ENCODE measurements around the gene STAT4. TPM values are rescaled to one million over a fixed set of nuclear protein-coding genes. Genes with fewer than 3 reads are reported as not detected.

STAT4 gene
- polyA plus RNA-seq, 1 donor (not counting 4 experiments of a cell fraction or from before 2014, with no cell fraction given) = 2.0 TPM

DNA sequence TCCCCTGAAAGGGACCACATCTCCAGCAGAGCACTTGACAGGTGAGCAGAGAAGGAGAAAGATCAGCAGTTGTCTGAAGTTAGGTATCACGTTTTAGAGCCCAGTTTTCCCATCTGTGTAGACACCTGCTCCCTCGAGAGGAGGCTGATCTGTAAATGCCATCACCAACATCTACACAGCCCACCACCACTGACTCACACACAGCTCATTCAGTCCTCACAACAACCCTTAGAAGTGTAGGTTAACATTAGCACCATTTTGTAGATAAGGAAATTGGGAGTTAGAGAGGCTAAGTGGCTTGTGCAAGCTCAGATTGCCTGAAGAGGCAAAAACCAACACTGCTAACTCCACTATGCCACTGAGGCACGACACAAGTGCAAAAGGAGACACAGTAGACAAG lies 99.6 kb downstream of the STAT4 start:
- H3K27ac ChIP-seq (ENCODE audit: control insufficient read depth, insufficient read depth, low read length) = no peak overlapping the region
- H2AFZ ChIP-seq (ENCODE audit: control insufficient read depth, low read length) = no peak overlapping the region
- no peaks in the 10 kb centered on the region for H3K9me1 ChIP-seq (ENCODE audit: control insufficient read depth, extremely low read depth, insufficient read depth, low read length)
- no peaks in the 10 kb centered on the region for H4K20me1 ChIP-seq (ENCODE audit: control insufficient read depth, extremely low read depth, insufficient read depth, low read length)
- H3K79me2 ChIP-seq (ENCODE audit: control insufficient read depth, insufficient read depth, low read length) = no peaks in the 10 kb centered on the region
- DNase-seq (ENCODE audit: low read depth, low spot score) (no peak), FAIRE-seq (no peak)
- H3K4me2 ChIP-seq (ENCODE audit: control insufficient read depth, extremely low read depth, insufficient read depth, low read depth, low read length) = no peak overlapping the region
- H3K4me3 ChIP-seq (ENCODE audit: control insufficient read depth in 2 of 3, extremely low read depth in 1 of 3, insufficient read depth in 2 of 3, low read depth in 1 of 3, low read length in 3 of 3) = no peak overlapping the region
- no peaks in the 10 kb centered on the region for H3K9me3 ChIP-seq (ENCODE audit: control insufficient read depth, low read depth, low read length)
- no peaks in the 10 kb centered on the region for H3K36me3 ChIP-seq (ENCODE audit: control insufficient read depth in 2 of 2, extremely low read depth in 1 of 2, insufficient read depth in 2 of 2, low read length in 2 of 2)
- no peak for TF ChIP-seq EZH2 (IDR thresholded peaks at IDR 0.05; ENCODE audit: low read length)
- TF ChIP-seq, protein P1, sequence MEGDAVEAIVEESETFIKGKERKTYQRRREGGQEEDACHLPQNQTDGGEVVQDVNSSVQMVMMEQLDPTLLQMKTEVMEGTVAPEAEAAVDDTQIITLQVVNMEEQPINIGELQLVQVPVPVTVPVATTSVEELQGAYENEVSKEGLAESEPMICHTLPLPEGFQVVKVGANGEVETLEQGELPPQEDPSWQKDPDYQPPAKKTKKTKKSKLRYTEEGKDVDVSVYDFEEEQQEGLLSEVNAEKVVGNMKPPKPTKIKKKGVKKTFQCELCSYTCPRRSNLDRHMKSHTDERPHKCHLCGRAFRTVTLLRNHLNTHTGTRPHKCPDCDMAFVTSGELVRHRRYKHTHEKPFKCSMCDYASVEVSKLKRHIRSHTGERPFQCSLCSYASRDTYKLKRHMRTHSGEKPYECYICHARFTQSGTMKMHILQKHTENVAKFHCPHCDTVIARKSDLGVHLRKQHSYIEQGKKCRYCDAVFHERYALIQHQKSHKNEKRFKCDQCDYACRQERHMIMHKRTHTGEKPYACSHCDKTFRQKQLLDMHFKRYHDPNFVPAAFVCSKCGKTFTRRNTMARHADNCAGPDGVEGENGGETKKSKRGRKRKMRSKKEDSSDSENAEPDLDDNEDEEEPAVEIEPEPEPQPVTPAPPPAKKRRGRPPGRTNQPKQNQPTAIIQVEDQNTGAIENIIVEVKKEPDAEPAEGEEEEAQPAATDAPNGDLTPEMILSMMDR (optimal IDR thresholded peaks at IDR 0.05 in 1 of 3, IDR thresholded peaks at IDR 0.05 in 1 of 3, conservative IDR thresholded peaks at IDR 0.05 in 1 of 3; ENCODE audit: extremely low read depth in 1 of 3, insufficient read depth in 2 of 3, low read length in 3 of 3) = no peak
- H3K27me3 ChIP-seq (ENCODE audit: control insufficient read depth, extremely low read depth, insufficient read depth, low read length) = no peaks in the 10 kb centered on the region
- H3K9ac ChIP-seq (ENCODE audit: control insufficient read depth, extremely low read depth, insufficient read depth, low read length) = no peak overlapping the region
- dilution Hi-C loops (cut with MboI; ENCODE audit: extremely low pct_ligation_motif_present, low sequenced_read_pairs) = no loop called here
- H3K4me1 ChIP-seq (ENCODE audit: control insufficient read depth, extremely low read depth, insufficient read depth, low read length) = no peaks in the 10 kb centered on the region

DNA sequence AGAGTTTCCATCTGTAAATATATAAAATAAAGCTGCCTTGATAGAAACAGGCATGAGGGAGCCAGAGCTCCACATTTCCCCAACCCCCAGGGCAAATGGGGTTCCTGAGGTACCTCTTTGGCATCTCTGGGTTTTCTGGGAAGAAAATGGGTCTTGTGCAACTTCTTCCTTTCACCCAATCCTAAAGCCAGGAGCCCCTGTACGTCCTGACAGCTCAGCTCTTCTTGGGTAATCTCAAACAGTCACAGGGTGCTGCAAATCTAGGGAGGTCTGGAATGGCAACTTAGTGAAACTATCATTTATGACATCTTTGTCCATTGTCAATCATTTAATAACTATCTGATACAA lies 100.2 kb downstream of the STAT4 start:
- H3K4me3 ChIP-seq (ENCODE audit: control insufficient read depth in 2 of 3, extremely low read depth in 1 of 3, insufficient read depth in 2 of 3, low read depth in 1 of 3, low read length in 3 of 3) = no peak overlapping the region
- no peak overlapping the region for H3K27ac ChIP-seq (ENCODE audit: control insufficient read depth, insufficient read depth, low read length)
- no peaks in the 10 kb centered on the region for H4K20me1 ChIP-seq (ENCODE audit: control insufficient read depth, extremely low read depth, insufficient read depth, low read length)
- H3K4me2 ChIP-seq (ENCODE audit: control insufficient read depth, extremely low read depth, insufficient read depth, low read depth, low read length) = no peak overlapping the region
- FAIRE-seq (no peak), DNase-seq (ENCODE audit: low read depth, low spot score) (no peak)
- no peak for TF ChIP-seq EZH2 (IDR thresholded peaks at IDR 0.05; ENCODE audit: low read length)
- TF ChIP-seq, protein P1 (optimal IDR thresholded peaks at IDR 0.05 in 1 of 3, IDR thresholded peaks at IDR 0.05 in 1 of 3, conservative IDR thresholded peaks at IDR 0.05 in 1 of 3; ENCODE audit: extremely low read depth in 1 of 3, insufficient read depth in 2 of 3, low read length in 3 of 3) = no peak
- H3K9me1 ChIP-seq (ENCODE audit: control insufficient read depth, extremely low read depth, insufficient read depth, low read length) = no peaks in the 10 kb centered on the region
- H3K4me1 ChIP-seq (ENCODE audit: control insufficient read depth, extremely low read depth, insufficient read depth, low read length) = no peaks in the 10 kb centered on the region
- H3K9me3 ChIP-seq (ENCODE audit: control insufficient read depth, low read depth, low read length) = no peaks in the 10 kb centered on the region
- H2AFZ ChIP-seq (ENCODE audit: control insufficient read depth, low read length) = no peak overlapping the region
- H3K36me3 ChIP-seq (ENCODE audit: control insufficient read depth in 2 of 2, extremely low read depth in 1 of 2, insufficient read depth in 2 of 2, low read length in 2 of 2) = no peaks in the 10 kb centered on the region
- H3K27me3 ChIP-seq (ENCODE audit: control insufficient read depth, extremely low read depth, insufficient read depth, low read length) = no peaks in the 10 kb centered on the region
- dilution Hi-C loops (cut with MboI; ENCODE audit: extremely low pct_ligation_motif_present, low sequenced_read_pairs) = no loop called here
- no peaks in the 10 kb centered on the region for H3K79me2 ChIP-seq (ENCODE audit: control insufficient read depth, insufficient read depth, low read length)
- H3K9ac ChIP-seq (ENCODE audit: control insufficient read depth, extremely low read depth, insufficient read depth, low read length) = no peak overlapping the region

Data from keratinocyte (primary cell).